HL-60 (cell line): ENCODE data around the gene SNX30.

Experiments used
- DNase-seq, 2 experiments: peaks; one replicate each; pipeline ENCODE4 v3.0.0-alpha.2; 2010 to 2020; ENCODE audit warnings: low read depth in 1 of 2, low spot score in 1 of 2
- H3K27ac ChIP-seq: fragments of 250-450 bp; sonication (Bioruptor Pico); replicated peaks from 2 replicates; pipeline ENCODE4 v1.5.1; 2020; ENCODE audit warnings: mild to moderate bottlenecking, moderate library complexity
- H3K27me3 ChIP-seq: fragments of 250-450 bp; sonication (Bioruptor Pico); 2 replicates; pipeline ENCODE4 v1.5.1; 2021; ENCODE audit warnings: mild to moderate bottlenecking, moderate library complexity; ENCODE audit not compliant: insufficient read depth, poor library complexity, severe bottlenecking
- H3K4me3 ChIP-seq: replicated peaks from 2 replicates; pipeline ENCODE4 v1.5.1; 2011; ENCODE audit warnings: mild to moderate bottlenecking, control low read depth, low read length; ENCODE audit not compliant: insufficient read depth
- GABPA ChIP-seq: IDR thresholded peaks from 2 replicates; pipeline ENCODE4 v1.6.1; 2012; ENCODE audit warnings: low read depth
- POLR2AphosphoS5 ChIP-seq: IDR thresholded peaks from 2 replicates; pipeline ENCODE4 v1.6.1; 2012; ENCODE audit warnings: low read depth
- SPI1 ChIP-seq: IDR thresholded peaks from 2 replicates; pipeline ENCODE4 v1.6.1; 2012; ENCODE audit warnings: low read depth, mild to moderate bottlenecking, borderline replicate concordance
- TF ChIP-seq, protein P1 (sequence below): IDR thresholded peaks from 2 replicates; pipeline ENCODE4 v1.6.1; 2012; ENCODE audit warnings: low read depth; ENCODE audit not compliant: insufficient replicate concordance
- TF ChIP-seq, protein P2 (sequence below): IDR thresholded peaks from one replicate; pipeline ENCODE4 v1.5.1; 2011; ENCODE audit warnings: low read length, control low read depth, inconsistent platforms; ENCODE audit not compliant: insufficient read depth

The SNX30 gene

DNA sequence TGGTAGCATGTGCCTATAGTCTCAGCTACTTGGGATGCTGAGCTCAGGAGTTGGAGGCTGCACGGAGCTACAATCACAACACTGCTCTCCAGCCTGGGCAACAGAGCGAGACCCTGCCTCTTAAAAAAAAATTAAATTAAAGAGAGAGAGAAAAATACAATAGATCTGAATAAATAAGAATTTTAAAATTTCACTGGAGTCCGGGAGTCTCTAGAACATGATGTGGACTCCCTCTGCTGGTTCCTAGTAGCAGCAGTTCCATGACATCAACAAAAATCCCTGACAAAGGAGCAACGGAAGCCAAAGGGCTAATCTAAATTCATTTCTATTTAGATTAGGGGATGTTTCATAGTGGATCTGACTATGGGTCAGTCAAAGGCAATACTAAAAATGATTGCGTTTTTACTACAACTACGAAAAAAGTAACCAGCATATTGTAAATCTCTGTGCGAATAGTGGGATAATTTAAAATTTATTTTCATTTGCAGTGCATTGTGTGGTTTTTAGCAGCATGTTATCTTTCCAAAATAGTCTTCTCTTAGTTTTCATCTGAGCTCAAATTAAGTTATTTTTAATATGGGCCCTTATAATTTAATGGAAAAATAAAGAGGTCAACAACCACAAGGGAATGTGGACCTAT is 39.4 kb upstream of the SNX30 start:
- Histone ChIP-seq H3K27me3 (no peaks in the 10 kb centered on the region), H3K27ac (no peak overlapping the region), H3K4me3 (no peak overlapping the region)
- peak in 1 of 2 experiments; percentile 11 for DNase-seq
- no peak for TF ChIP-seq POLR2AphosphoS5
- TF ChIP-seq GABPA, result no peak
- TF ChIP-seq SPI1, result no peak
- TF ChIP-seq, protein P1, sequence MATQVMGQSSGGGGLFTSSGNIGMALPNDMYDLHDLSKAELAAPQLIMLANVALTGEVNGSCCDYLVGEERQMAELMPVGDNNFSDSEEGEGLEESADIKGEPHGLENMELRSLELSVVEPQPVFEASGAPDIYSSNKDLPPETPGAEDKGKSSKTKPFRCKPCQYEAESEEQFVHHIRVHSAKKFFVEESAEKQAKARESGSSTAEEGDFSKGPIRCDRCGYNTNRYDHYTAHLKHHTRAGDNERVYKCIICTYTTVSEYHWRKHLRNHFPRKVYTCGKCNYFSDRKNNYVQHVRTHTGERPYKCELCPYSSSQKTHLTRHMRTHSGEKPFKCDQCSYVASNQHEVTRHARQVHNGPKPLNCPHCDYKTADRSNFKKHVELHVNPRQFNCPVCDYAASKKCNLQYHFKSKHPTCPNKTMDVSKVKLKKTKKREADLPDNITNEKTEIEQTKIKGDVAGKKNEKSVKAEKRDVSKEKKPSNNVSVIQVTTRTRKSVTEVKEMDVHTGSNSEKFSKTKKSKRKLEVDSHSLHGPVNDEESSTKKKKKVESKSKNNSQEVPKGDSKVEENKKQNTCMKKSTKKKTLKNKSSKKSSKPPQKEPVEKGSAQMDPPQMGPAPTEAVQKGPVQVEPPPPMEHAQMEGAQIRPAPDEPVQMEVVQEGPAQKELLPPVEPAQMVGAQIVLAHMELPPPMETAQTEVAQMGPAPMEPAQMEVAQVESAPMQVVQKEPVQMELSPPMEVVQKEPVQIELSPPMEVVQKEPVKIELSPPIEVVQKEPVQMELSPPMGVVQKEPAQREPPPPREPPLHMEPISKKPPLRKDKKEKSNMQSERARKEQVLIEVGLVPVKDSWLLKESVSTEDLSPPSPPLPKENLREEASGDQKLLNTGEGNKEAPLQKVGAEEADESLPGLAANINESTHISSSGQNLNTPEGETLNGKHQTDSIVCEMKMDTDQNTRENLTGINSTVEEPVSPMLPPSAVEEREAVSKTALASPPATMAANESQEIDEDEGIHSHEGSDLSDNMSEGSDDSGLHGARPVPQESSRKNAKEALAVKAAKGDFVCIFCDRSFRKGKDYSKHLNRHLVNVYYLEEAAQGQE, result no peak
- TF ChIP-seq, protein P2, sequence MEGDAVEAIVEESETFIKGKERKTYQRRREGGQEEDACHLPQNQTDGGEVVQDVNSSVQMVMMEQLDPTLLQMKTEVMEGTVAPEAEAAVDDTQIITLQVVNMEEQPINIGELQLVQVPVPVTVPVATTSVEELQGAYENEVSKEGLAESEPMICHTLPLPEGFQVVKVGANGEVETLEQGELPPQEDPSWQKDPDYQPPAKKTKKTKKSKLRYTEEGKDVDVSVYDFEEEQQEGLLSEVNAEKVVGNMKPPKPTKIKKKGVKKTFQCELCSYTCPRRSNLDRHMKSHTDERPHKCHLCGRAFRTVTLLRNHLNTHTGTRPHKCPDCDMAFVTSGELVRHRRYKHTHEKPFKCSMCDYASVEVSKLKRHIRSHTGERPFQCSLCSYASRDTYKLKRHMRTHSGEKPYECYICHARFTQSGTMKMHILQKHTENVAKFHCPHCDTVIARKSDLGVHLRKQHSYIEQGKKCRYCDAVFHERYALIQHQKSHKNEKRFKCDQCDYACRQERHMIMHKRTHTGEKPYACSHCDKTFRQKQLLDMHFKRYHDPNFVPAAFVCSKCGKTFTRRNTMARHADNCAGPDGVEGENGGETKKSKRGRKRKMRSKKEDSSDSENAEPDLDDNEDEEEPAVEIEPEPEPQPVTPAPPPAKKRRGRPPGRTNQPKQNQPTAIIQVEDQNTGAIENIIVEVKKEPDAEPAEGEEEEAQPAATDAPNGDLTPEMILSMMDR, result no peak

DNA sequence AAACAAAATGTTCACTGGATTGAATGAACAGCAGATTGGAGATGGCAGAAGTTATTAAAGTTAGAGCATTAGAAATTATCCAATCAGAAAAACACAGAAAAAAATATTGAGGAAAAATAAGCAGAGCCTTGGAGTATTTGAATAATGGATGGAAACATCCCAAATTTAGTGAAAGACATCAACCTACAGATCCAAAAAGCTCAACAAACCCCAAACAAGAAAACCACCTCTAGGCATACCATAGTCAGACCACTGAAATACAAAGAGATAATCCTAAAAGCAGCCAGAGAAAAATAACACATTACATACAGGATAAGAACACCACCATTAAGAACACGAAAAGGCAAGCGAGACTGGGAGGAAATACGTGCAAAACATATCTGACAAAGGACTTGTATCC is 37.9 kb upstream of the SNX30 start:
- DNase-seq, result no peak
- Histone ChIP-seq H3K27ac (no peak overlapping the region), H3K4me3 (no peak overlapping the region), H3K27me3 (no peaks in the 10 kb centered on the region)
- no peak for TF ChIP-seq SPI1
- TF ChIP-seq, protein P1, result no peak

DNA sequence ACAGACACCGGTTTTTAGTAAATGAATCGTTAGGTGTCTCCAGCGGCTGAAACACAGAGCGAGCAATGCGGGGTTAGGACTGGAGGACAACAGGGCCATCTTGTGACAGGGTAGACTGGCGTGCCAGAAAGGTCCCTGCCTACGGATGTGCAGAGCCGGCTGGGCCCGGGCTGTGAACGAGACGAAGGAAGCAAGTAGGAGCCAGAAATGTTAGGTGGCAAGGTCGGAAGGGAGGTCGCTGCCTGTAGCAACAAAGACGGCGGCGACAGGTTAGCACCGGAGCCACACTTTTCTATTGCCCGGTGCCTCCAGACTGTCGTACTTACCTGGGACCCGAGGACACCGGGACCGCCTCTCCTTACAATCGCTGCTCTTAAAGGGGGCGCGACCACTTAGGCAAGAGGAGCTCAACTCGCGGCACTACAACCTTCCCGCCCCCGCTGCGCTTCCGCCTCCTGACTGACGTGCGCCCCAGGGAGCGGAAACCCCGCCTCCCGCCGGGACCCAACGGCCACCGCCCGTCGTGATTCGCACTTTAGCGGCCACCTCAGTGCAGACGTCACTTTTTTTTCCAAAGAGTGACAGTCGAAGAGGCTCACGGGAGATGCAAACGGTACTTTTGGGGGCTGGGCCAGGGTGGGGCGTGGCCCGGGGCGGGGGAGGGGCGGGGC is 32.8 kb upstream of the SNX30 start, which contains the start of gene INIP:
Gene INIP, minus strand, starts transcription at position 457 of the 671 bp plus-strand sequence. CDS start 1,632 bp downstream, outside the sequence.
- Histone ChIP-seq H3K27ac (peak within 1 kb of the TSS; percentile 80), H3K4me3 (peak within 1 kb of the TSS; percentile 92), H3K27me3 (no peaks in the 10 kb centered on the region)
- TF ChIP-seq, protein P2, result no peak
- TF ChIP-seq GABPA (peak; percentile 79), SPI1 (no peak; the same call in 1 of the 2 replicates), POLR2AphosphoS5 (peak; percentile 82)
- TF ChIP-seq, protein P1, result no peak
- peak; percentile 96 to 98 for DNase-seq
